SH-SY5Y (cell line): Measurements from ENCODE around the gene TCFL5.

Experiments
- GATA2 ChIP-seq: IDR thresholded peaks from 2 replicates; pipeline ENCODE4 v1.6.1; 2011; ENCODE audit warnings: mild to moderate bottlenecking, low read depth, low read length
- GATA3 ChIP-seq: IDR thresholded peaks from 2 replicates; pipeline ENCODE4 v1.6.1; 2011; ENCODE audit warnings: low read depth, mild to moderate bottlenecking, low read length, moderate library complexity

GRCh38 chr20:62899633-62900051, 38.0 kb upstream of the TCFL5 start:
- TF ChIP-seq GATA2: no peak
- no peak for TF ChIP-seq GATA3
